GM21717 (cell line): ENCODE results near the gene ACOT7.
"Not testable (repeated sequence)": the region's sequence is repeated elsewhere in the genome, so short reads cannot be mapped to it uniquely, and the experiment has no call there.

Source experiments
- ATAC-seq: cut with Tn5 transposase; IDR thresholded peaks from one replicate; pipeline ENCODE4 v1.9.1; 2021; ENCODE audit warnings: mild to moderate bottlenecking, moderate library complexity; ENCODE audit not compliant: unreplicated experiment

ACOT7 gene

DNA sequence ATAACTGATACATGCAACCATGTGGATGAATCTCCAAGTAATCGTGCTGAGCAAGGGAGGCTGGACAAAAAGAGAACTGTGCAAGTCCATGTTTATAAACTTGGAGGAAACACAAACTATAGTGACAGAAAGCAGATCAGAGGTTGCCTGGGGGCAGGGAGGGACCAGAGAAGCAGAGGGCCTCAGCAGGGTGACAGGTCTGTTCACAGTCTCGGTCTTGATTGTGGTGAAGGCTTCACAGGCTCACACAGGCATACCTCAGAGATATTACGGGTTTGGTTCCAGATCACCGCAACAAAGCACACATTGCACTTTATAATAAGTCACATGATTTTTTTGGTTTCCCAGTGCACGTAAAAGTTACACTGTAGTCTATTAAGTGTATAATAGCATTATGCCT, 28.5 kb downstream of the ACOT7 start:
- ATAC-seq = no peak

DNA sequence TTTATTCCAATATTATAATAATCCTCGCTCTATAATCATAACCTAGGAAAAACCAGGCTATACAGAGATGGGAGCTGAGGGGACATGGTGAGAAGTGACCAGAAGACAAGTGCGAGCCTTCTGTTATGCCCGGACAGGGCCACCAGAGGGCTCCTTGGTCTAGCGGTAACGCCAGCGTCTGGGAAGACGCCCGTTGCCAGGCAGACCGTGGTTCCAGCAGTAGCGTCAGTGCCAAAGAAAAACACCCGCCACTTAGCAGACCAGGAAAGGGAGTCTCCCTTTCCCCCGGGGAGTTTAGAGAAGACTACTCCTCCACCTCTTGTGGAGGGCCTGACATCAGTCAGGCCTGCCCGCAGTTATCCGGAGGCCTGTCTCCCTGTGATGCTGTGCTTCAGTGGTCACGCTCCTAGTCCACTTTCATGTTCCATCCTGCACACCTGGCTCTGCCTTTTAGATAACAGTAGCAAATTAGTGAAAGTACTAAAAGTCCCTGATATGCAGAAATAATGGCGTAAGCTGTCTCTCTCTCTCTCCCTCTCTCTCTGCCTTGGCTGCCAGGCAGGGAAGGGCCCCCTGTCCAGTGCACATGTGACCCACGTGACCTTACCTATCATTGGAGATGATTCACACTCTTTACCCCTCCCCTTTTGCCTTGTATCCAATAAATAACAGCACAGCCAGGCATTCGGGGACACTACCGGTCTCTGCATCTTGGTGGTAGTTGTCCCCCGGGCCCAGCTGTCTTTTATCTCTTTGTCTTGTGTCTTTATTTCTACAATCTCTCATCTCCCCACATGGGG, 30.3 kb downstream of the ACOT7 start:
- not testable (repeated sequence) for ATAC-seq

DNA sequence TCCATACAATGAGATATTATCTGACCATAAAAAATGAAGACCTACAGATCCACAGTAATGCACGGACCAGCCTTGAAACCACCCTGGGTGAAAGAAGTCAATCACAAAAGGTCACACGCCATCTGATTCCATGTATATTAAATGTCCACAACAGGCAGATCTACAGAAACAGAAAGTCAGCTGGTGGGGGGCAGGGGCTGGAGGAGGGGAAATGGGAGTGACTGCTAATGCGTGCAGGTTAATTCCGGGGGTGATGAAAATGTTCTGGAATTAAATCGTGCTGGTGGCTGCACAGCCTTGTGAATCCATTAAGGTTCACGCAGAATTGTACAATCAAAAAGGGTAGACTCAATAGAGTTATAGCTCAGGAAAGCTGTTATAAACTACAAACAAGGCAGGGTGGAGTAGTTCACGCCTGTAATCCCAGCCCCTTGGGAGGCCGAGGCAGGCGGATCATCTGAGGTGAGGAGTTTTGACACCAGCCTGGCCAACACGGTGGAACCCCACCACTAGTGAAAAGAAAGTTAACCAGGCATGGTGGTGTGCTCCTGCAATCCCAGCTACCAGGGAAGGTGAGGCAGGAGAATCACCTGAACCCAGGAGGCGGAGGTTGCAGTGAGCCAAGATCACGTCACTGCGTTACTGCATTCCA, 32.3 kb downstream of the ACOT7 start:
- no peak for ATAC-seq

DNA sequence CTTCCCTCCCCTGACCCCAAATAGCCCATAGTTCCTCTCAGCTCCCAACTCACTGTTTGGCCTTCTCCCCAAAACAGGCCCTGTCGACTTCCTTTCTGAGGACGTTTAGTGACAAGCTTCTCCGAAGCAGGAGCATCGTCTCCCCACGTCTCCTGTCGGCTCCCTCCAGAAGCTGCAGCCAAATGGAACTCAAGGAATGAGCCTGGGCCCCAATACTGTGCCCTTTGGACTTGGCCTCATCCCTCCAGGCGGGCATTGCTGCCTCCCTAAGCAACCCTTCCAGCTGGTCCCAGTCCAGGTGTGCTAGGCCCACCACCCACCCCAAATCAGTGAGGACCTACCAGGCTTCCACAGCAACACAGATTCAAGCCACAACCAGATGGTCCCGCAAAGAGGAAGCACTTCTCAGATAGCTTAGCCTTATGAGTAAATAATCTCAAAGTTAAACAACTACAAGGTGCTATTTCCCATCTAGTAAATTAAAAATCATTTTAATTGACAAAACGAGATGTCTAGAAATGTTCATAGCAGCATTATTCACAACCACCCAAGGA, 33.0 kb downstream of the ACOT7 start:
- ATAC-seq = no peak

DNA sequence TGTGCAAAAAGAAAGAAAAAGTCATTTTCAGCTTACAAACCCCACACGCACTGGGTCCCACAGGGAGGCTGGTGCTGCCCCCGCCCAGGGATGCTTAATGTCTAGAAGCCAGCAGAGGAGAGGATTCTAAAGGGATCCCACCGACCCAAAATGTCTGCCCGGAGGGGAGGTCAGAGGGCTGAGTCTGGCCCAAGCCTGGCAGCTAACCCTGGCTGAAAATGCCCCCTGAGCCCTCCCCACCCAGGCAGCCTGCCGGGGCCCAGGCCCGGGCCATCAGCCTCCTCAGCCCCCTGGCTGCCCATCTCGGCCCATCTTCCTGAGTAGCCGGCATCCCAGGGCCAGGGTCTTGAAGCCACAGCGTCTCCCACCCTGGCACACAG, 33.5 kb downstream of the ACOT7 start:
- peak; percentile 30 for ATAC-seq

DNA sequence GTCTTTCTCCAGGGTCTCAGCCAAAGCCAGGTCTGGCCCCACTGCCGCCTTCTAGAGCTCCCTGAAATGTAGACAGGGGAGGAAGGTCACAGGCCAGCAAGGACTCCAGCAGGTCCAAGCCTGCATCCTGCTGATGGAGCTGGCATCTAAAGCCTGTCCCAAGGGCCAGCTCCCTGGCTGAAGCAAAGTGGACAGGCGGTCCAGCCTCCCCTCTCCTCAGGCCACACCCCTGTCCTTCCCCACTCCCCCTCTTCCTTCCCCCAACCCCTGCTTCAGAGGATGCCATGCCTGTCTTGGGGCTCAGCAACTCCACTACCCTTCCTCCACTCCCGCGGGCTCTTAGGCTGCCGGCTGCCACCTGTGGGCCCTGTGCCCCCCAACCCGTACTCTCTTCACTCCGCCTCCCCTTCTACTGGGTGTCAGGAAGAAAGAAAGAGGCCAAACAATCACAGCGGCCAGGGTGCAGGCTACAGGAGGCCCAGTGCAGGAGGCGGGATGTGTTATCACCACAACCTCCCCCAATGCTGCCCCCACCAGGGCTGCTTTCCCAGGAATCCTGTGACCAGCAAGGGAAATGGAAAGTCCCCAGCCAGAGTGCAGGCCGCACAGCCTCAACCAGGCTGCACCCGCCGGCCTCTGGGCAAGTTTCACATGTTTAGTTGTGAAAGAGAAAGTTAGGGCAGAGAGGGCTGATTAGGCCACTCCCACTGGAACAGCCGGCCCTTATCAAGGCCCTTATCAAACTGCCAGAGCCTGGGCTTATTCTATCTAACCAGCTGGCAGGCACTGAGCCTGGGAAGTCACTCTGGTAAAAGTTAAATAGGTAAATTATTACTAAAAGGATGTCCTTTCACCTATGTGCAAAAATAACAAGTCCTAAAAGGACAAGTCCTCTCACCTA, 34.1 kb downstream of the ACOT7 start:
- ATAC-seq = peak; percentile 91

DNA sequence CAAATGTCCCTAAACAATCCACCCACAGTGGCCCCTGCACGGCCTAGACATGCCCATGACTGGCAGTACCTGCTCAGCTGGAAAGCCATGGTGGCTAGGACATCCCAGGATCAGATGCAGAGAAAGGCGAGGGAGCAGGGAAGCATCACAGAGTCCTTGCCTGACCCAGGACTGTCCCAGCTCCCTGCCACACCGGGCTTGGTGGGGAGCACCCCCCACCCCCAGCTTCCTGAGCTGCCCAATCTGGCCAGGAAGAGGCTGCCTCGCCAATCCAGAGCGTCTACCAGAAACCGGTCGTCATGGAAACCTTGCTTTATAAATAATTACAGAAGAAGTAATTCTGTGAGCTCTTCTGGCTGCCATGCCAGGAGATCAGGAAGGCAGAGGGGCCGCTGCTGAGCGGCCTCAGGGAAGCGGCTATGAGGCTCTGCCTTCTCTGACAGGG, 34.8 kb downstream of the ACOT7 start:
- ATAC-seq = no peak

DNA sequence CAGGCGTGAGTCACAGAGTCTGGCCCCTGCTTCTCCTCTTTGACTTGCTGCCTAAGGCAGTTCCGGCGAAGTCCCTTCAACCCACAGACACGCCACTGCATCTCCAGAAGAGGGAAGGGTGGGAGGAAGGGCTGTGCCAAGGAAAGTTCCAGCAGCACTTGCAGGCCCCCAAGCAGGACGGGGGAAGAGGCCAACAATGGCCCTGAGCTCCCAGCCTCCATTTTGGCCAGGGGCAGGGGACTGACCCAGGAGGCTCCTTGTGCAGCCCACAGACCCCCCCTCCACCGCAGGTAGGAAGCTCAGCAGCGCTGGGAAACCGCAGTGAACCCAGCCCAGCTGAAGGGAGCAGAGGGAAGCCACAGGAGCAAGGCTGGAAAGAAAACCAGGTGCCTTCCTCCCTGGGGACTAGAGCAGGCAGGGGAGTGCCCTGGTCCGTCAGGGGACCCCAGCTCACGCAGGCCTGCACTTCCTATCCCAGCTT, 35.4 kb downstream of the ACOT7 start:
- no peak for ATAC-seq

DNA sequence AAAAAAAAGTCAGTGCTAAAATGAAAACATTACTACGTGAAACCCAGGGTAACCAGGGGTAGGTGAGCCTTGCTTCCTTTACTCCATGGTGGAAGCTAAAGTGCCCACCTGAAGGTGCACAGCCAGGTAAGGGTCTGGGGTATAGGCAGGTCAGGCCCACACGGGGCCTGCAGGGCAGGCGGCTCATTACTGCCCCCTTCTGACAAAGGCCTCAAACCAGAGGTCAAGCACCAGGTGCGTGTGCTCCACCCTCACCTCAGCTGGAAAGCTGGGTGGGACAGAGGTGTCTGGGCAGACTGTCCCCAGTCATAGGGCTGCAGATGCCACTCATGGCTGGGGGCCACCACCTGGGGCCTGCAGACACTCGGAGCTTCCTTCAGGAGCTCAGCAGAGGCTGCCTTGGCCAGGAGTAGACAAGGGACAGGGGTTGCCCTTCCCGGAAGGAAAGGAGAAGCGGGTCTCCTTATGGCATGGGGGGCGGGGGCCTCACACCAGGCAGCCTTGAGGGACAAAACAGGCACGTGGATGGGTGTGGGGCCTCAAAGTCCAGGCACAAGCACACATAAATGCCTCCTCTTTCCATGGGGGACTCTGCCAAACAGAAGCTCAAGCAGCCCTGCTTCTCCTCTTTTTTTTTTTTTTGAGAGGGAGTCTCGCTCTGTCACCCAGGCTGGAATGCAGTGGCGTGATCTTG, 36.2 kb downstream of the ACOT7 start:
- no peak for ATAC-seq

DNA sequence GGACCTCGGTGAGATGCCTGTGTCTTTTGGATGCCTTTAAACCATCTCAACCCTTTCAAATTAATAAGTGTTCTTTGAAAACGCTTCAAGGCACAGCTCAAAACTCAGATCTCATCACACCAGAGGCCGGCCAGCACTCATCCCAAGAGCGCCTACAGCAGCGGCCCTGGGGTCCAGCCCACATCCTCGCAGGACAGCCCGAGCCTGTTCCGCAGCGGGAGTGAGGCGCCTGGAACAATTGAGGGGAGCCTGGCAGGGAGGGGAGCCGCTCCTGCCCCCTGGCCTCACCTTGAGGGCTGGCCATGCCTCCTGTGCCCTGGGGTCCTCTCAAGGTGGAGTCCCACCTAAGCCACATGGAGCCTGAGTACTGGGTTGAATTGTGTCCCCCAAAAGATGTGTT, 37.9 kb downstream of the ACOT7 start:
- ATAC-seq = no peak

DNA sequence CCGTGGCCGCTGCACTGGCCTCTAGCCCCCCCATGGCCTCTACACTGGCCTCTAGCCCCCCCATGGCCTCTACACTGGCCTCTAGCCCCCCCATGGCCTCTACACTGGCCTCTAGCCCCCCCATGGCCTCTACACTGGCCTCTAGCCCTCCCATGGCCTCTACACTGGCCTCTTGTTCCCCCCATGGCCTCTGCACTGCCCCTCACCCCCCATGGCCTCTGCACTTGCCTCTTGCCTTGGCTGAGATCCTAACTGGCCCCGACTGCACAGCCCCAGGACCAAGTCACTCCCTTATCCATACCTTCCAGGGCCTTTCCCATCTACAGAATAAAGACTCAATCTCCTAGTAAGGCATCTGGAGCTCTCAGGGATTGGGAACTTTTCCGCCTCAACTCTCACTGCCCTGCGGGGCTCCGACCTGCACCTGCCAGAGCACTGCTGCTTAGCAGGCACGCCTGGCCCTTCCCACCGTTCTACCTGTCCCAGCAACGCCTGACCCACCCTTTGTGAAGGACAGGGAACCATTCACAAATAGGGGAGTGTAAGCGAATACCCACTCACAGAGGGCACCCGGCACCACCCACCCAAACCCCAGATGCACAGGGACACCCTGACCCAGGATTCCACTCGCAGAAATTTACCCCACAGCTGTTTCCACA, 38.8 kb downstream of the ACOT7 start:
- no peak for ATAC-seq

DNA sequence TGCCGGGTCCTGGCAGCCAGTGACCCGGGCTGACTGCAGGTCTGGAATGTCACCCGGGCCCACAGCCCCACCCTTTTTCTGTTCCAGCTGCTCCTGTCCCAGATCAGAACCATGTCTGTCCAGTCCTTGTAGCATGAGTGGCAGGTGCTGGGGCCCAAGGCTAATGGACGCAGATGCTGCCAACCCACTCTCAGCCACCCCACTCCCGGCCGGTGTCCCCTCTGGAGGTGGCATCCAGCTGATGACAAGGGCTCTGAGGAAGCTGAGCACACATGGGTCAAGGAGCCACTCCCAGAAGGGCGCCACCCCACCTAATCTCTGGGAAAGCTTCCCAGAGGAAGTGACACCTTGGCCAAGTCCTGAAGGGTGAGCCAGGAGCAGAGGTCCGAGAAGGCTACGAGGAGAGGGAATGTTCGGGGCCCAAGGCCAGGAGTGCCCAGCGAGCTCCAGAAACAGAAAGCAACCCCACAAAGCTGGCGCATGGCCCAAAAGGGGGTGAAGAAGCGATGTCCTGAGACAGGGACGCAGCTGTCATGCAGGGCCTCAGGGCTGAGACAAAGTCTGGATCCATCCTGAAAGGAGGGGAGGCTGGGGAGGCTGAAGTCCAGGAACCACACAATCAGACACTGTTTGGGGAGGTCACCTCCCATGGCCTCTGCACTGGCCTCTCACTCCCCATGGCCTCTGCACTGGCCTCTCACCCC, 39.5 kb downstream of the ACOT7 start:
- ATAC-seq = no peak

DNA sequence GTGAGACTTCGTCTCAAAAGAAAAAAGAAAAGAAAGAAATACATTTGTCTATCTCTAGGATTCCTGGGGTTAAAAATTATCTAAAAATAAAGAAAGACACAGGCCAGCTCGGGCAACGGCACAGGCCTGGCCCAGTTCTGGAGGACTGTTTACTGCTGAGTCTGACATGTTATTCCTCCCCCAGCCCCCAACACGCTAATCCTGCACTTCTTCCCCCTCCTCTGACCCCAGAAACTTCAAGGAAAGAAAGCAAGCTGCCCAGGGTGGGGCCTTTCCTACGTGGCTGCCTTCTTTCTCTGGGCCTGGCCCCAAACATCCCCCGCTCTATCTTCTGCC, 40.0 kb downstream of the ACOT7 start:
- no peak for ATAC-seq

DNA sequence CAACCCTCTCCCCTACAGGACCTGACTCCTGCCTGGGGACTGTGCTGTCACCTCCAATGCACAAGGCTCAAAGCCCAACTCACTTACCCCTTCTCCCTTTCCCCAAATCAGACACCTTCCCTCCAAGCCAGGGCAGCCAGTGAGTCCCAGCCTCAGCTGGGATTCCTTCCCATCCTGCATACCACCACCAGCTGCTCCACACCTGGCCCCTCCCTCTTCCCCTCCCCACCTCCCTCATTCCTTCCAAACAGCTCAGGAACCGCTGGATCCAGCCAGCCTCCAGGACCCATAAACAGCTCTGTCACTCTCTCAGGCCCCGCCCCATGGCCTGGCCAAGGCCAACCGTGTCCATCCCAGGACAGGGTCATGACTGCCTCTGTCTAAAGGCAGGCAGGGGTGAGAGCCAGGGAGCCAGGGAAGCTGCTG, 41.4 kb downstream of the ACOT7 start:
- ATAC-seq = no peak

DNA sequence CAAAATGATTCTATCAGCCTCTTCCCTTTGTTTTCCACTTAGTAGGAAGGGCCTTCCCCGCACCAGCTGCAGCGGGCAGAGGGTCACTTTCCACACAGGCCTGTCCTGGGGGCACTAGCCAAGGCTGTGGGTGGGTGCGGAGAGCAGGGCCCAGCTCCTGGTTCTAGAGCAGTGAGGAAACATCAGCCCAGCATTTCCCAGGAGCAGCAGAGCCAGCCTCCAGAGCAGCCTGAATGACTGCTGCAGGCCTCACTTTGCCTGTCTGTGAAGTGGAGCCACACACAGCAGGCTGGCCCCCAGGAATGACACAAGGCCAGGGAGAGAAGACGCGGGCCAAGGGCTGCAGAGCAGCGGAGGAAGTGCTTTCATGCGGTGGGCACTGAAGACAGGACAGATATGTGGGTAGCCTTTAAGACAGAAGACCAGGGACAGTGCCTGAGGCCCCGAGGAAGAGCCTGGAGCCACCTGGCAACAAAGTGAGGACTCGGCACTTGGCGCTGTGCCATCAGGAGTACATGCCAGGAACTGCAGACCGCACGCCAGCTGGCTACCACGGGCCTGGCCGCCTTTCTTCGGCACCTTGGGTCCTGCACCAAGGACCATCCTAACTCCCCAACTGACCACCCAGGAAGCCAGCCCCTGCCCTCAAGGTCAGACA, 42.0 kb downstream of the ACOT7 start:
- ATAC-seq = no peak

DNA sequence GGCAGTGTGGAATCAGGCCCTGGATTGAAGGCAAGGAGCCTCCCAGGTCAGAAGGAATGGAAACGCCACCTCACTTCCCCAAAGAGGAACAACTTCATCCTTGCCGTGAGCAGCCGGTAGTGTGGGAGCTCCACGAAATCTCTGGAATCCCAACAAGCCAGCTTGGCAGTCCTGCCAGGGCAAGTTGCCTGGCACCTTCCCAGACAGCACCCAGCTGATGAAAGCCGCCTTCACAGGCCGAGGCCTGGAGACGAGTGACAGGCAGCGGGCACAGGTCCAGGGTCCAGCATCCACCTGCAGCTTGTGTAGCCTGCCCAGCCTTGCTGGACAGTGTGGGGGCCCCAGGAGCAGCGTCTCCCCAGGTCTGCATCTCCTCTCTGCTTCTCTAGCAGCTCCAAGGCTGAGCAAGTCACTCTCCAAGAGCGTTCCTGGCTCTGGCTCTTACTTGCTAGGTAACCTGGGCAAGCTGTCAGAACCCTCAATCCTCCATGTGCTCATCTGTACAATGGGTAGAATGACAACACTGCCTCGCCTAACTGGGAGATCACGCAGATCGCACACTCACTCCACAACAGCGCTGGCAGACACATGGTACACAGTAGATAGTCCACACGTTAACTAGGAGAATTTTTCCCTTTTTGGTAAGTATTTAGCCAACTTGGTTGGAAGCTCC, 43.0 kb downstream of the ACOT7 start:
- no peak for ATAC-seq

DNA sequence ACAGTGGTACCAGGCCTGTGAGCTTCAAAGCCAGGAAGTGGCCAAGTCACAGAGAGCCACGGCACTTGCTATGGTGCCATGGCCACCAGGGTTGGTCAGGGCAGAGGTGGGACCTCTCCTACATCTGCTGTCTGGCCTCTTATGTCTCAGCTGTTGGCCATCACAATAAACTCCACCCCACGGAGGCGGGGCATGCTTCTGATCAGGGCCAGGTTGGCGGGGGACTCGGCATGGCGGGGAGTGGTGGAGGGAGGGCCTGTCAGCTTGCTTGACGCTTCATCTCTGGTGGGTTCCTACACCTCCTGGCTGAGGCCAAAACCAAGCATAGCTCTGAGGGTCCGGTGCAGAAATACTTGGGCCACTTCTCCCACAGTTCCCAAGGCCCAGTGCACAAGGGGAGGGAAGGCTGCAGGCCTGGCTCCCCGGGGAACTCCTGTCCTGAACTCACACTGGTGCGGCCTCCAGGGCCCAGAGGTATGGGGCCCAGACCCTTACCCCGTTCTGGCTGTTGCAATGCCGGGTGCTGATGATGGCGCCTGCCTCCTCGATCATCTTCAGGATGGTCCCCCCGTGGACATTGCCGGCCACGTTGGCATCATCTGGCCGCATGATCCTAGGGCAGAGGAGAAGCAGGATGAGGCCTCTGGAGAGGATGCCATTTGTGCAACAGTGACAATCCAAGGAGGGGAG, 44.2 kb downstream of the ACOT7 start:
- ATAC-seq = no peak
